Fibroblast of skin of left quadriceps (primary cell): ENCODE results near the gene PDGFB.

ENCODE experiments used
- DNase-seq, 2 experiments: peaks; one replicate each; pipeline ENCODE4 v3.0.0-alpha.2; 2013; ENCODE audit warnings: low read depth in 2 of 2

Gene PDGFB

GRCh38 chr22:39240831-39241793 lies 3.7 kb downstream of the PDGFB start:
- DNase-seq: no peak

- no peak for DNase-seq
Measured at GRCh38 chr22:39239561-39240423, 5.0 kb downstream of the PDGFB start.

DNA sequence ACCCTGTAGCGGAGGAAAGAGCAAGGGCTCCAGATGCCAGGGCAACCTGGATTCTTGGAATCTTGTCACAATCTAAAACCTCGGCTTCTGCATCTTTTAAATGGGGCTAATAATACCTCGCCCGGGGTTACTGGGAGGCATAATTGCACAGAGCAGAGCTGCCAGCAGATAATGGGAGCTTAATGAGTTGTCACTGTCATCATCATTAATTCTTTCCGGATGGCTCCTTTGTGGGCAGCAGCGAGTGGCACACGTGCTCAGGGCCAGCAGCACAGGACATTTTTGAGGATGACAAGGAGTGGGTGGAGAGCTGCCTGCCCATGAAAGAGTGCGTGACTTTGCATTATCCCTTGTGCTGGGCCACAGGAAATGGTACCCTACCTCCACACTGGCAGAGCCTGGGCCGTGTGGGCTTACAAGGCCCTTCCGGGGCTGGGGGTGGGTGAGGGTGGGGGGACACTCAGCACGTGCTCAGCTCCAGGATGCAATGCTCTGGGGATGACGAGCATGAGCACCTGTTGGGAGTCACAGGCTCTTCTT lies 5.7 kb downstream of the PDGFB start:
- DNase-seq: no peak

DNA sequence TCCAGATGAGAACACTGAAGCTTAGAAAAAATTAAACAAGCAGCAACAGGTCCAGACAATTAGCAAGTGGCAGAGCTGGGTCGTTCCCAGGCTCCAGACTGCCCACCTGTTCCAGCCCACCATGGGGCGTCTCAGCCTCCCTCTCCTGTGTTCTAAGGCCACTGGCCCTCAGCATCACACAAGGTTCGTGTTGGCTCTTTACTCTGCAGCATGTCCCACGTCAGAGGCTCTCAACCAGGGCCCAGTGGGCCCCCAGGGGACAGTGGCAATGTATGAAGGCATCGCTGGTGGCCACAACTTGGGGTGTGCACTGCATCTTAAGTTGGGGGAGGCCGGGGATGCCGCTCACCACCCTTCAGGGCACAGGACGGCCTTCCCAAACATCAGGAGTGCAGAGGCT lies 6.2 kb downstream of the PDGFB start:
- no peak for DNase-seq

DNA sequence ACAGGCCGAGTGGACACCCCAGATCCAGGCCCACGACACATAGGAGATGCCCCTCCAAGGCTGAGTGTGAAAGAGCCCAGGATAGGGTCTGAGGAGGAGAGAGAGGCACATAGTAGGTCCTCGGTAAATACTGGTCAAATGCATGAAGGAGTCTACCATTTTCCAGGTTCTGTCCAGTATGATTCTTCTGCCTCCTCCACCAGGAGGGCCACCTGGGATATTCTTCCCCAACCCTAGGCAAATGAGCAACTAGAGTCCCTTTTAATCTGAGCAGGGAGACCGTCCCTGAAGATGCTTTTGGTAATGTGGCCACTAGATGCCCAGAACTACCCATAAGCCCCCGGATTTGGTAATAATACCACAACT lies 6.7 kb downstream of the PDGFB start:
- no peak for DNase-seq

DNA sequence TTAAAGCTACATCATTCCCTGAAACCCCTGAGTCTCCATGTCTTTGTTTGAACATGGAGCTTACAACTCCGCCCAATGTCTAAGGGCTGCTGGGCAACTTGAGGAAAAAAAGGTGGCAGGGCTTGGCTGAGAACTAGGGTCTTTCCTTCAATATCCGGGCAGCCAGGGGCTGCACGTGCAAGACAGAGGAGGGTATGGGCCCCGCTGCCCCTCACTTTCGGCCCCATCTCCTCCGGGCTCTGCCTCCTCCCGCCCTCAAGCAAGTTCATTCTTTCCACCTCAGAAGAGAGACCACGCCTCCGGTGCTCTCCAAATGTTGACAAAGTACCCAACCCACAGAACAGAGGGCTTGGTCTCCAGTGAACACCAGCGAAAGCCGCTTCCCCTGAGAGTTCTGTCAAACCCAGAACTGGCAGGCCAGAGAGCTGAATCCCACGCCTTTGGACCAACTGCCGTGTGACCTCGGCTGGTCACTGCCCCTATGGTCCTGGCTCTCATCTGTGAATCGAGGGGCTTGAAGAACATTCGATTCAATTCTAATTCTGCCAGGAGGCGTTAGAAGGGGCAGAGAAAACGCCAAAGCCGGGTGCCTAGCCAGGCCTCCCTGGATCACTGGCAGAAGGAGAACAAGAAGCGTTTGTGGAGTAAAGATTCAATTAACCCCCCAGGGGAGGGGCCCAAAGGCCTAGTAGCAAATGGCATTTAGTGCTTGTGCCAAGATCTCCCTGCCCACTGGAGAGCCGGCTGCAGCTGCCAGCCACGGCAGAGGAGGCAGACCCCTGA lies 7.3 kb downstream of the PDGFB start:
- DNase-seq: no peak

DNA sequence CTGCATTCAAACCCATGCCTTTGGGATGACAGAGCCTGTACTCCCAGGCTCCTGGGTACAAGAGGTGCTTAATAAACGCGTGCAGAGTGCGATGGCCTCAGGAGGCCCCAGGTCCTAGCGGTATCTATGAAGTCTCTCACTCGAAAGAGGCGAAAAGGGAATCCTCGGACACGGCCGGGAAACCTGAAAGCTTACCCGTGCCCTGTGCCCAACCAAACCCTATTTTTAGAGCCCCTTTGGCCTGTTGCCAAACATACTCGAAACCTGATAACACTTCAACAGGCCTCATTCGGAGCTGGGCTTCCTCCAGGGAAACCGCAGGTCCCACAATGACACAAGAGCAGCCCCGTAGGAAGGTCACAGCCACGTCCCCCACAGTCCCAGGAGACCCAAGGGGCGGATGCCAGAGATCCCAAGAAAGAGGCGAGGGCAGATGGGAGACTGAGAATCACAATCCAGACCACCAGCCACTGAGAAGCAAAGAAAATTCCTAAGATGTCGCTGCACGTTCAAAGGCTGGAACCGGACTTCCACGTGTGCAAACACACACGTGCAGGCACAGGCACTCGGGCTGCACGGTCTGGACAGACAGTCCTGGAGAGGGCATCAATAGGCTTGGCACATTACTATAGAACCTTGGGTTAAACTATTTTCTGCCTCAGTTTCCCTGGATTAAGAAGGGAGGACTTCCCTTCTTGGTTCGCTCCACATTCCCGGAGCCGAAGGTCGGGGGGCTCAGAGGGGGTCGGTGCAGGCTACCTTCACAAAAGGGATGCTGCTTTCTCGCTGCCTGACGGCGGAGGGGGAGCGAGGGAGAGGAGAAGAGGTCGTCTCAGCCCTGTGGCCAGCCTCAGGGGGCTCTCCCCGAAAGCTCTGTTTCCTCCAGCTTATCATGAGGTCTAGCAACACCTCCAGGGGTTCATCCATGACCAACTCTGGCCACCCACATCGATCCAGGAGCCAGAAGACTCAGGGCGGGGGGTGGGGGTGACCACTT lies 8.2 kb downstream of the PDGFB start:
- DNase-seq: no peak

- DNase-seq: no peak
Measured at GRCh38 chr22:39234867-39235687, 9.7 kb downstream of the PDGFB start.

DNA sequence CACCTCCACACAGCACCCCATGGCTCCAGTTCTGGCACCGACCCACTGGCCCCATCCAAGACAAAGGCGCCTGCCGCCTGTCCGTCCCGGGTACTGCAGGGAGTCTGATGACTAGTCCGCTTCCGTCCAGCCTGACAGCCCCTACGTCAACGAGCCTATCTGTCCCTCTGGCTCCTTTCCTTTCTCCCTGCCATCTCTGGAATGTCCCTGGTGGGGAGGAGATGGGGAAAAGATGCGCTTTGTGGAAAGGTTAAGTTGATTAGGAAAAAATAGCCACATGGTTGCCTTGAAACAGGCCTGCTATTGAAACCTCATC lies 10.4 kb downstream of the PDGFB start:
- no peak for DNase-seq

GRCh38 chr22:39233710-39234471 lies 10.9 kb downstream of the PDGFB start:
- DNase-seq: no peak

GRCh38 chr22:39232806-39233709 lies 11.7 kb downstream of the PDGFB start:
- no peak for DNase-seq

GRCh38 chr22:39232246-39232645 lies 12.5 kb downstream of the PDGFB start:
- DNase-seq: no peak

- no peak for DNase-seq
Measured at GRCh38 chr22:39231197-39231950, 13.4 kb downstream of the PDGFB start.

GRCh38 chr22:39230261-39231196 lies 14.3 kb downstream of the PDGFB start:
- no peak for DNase-seq

DNA sequence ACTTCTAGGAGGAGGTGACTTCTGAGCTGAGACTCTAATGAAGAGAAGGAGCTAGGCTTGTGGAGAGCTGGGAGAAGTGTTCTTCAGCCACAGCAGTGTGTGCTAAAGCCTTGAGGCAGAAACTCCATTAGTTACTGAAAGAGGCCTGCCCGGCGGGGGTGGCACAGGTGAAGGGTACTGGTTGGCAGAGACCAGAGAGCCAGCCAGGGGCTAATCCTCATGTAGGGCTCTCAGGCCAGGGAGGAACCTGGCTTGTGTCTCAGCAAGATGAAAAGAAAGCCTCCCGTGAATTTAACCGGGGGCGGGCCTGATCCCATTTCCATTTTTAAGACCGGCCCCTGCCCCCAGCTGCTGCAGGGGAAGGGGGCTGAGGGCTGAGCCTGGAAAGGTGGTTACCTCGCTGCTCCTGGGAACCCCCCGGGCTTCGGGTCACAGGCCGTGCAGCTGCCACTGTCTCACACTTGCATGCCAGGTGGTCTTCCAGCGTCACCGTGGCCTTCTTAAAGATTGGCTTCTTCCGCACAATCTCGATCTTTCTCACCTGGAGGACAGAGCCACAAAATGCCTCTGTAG lies 15.0 kb downstream of the PDGFB start:
- no peak for DNase-seq

DNA sequence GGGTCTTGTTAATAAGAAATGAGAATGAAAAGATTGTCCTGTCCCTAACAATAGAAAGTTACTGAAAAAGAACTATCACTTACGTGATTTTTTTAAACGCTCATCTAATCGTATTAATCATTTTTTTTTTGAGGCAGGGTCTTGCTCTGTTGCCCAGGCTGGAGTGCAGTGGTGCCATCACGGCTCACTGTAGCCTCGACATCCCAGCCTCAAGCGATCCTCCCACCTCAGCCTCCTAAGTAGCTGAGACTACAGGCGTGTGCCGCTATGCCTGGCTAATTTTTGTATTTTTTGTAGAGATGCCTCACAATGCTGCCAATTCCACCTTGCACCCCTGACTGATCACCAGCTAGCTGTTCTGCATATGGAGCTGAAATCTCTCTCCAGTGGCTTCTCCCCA lies 15.7 kb downstream of the PDGFB start:
- no peak for DNase-seq
